AG20443 (cell line): ENCODE measurements around the gene TCEA3.

Source experiments
- DNase-seq: peaks from one replicate; pipeline ENCODE4 v3.0.0; 2012; ENCODE audit warnings: low spot score, mixed read lengths

TCEA3 gene

GRCh38 chr1:23446661-23447310, 22.2 kb upstream of the TCEA3 start:
- DNase-seq, result no peak

- DNase-seq, result no peak
Observed at GRCh38 chr1:23444596-23445390, 20.2 kb upstream of the TCEA3 start.

GRCh38 chr1:23444104-23444533, 19.6 kb upstream of the TCEA3 start:
- peak; percentile 93 for DNase-seq

GRCh38 chr1:23442751-23443150, 18.2 kb upstream of the TCEA3 start:
- no peak for DNase-seq

GRCh38 chr1:23441446-23442148, 17.0 kb upstream of the TCEA3 start:
- no peak for DNase-seq

- DNase-seq, result no peak
Observed at GRCh38 chr1:23438545-23438944, 14.0 kb upstream of the TCEA3 start.

GRCh38 chr1:23437355-23437664, 12.8 kb upstream of the TCEA3 start:
- no peak for DNase-seq

- no peak for DNase-seq
Observed at GRCh38 chr1:23436520-23437354, 12.2 kb upstream of the TCEA3 start.

GRCh38 chr1:23434260-23434775, 9.8 kb upstream of the TCEA3 start:
- no peak for DNase-seq

GRCh38 chr1:23433122-23433521, 8.6 kb upstream of the TCEA3 start:
- DNase-seq, result no peak

- DNase-seq, result no peak
Observed at GRCh38 chr1:23431431-23431830, 6.9 kb upstream of the TCEA3 start.

GRCh38 chr1:23430803-23431202, 6.3 kb upstream of the TCEA3 start:
- no peak for DNase-seq

GRCh38 chr1:23428136-23428905, 3.8 kb upstream of the TCEA3 start:
- no peak for DNase-seq

GRCh38 chr1:23427550-23427949, 3.0 kb upstream of the TCEA3 start:
- DNase-seq, result no peak

GRCh38 chr1:23426828-23427227, 2.3 kb upstream of the TCEA3 start:
- no peak for DNase-seq

GRCh38 chr1:23425193-23425494, 596 bp upstream of the TCEA3 start:
- DNase-seq, result no peak

- DNase-seq, result peak; percentile 47
Observed at GRCh38 chr1:23423415-23424292, 894 bp downstream of the TCEA3 start.

- no peak for DNase-seq
Observed at GRCh38 chr1:23422941-23423340, 1.6 kb downstream of the TCEA3 start.

- peak; percentile 88 for DNase-seq
Observed at GRCh38 chr1:23422241-23422877, 2.2 kb downstream of the TCEA3 start.

GRCh38 chr1:23421753-23422240, 2.8 kb downstream of the TCEA3 start:
- peak; percentile 81 for DNase-seq
